ENCODE measurements around the gene PAPOLA.

The PAPOLA gene

DNA sequence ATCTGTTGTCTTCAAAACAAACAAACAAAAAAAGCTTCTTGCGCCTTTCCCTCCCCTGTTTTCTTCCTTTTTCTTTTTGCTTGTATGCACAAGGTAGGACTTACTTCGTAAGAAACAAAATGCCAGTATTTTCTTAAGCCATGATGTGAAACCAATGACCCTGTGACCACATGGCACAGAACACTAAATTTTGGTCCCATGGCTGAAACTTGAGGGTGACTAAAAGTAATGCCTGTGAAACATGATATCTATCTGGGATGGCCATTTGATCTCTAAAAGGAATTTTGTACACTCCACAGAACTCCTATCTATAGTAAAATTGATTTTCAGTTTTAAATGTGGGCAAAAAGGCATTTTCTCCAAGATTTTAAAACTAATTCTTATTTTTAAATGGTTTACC, 63.6 kb downstream of the PAPOLA start:
- DNase-seq (ENCODE audit: low spot score) = no peak

GRCh38 chr14:96567289-96567899, 65.2 kb downstream of the PAPOLA start:
- peak; percentile 40 for DNase-seq (ENCODE audit: low spot score)

GRCh38 chr14:96568621-96569020, 66.4 kb downstream of the PAPOLA start:
- no peak for DNase-seq (ENCODE audit: low spot score)

- no peak for DNase-seq (ENCODE audit: low spot score)
Measured at GRCh38 chr14:96571311-96571710, 69.1 kb downstream of the PAPOLA start.

- DNase-seq (ENCODE audit: low spot score) = no peak
Measured at GRCh38 chr14:96573473-96574100, 71.4 kb downstream of the PAPOLA start.

DNA sequence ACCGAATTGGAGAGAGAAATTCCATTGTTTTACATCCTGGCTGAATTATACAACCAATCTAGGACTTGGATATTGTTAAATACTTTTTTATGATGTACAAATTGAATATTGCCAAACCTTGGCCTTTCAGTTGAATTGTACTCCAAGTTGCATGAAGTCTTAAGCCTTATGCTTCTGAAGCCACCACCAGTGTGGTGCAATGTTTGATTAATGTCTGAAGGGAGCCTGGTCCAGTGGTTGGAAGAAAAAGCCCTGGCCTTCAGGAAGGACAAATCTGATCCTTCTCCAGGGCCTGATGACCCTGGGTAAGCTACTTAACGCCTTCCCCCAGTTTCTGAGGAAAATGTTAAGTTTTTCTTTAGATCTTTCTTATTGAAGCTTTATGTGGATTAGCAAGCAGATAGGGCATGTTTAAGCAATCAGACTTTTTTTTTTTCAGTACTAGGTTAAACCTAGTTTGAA, 72.0 kb downstream of the PAPOLA start:
- DNase-seq (ENCODE audit: low spot score) = no peak

GRCh38 chr14:96574633-96575632, 72.8 kb downstream of the PAPOLA start:
- DNase-seq (ENCODE audit: low spot score) = peak; percentile 72

DNA sequence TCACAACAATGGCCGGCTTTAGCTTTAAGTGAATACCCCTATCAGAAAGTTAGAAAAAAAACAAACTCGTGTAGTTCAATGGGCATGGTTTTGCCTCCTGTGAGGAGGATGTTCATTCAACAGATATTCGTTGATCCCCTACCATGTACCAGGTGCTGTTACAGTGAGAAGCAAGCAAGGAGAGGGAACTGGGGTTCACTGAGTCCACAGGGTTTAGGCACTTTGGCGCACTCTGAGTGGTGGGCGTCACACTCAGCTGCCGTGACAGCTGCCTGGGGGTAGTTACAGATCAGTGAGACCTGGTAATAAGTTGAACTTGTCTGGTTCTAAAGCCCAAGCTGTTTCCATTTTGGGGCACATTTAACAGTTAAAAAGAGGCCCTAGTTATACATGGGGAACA, 74.2 kb downstream of the PAPOLA start:
- DNase-seq (ENCODE audit: low spot score) = no peak

DNA sequence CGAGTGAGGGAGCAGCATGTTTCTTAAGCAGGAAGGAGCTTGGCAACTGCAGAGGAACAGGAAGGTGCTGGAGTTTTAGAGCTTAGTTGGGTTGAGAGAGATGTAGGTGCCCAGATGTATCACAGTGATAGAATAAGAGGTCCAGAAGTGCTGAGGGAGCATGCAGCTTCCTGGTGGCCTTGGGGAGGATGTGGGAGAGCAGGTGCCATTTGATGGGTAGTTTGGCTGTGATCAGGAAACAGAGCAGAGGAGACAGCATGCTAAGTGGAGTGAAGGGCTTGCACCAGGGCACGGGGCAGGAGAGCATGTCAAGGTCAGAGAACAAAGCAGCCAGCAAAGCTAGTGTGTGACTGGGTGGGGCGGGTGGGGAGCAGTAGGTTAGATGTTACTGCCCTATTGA, 74.8 kb downstream of the PAPOLA start:
- no peak for DNase-seq (ENCODE audit: low spot score)

DNA sequence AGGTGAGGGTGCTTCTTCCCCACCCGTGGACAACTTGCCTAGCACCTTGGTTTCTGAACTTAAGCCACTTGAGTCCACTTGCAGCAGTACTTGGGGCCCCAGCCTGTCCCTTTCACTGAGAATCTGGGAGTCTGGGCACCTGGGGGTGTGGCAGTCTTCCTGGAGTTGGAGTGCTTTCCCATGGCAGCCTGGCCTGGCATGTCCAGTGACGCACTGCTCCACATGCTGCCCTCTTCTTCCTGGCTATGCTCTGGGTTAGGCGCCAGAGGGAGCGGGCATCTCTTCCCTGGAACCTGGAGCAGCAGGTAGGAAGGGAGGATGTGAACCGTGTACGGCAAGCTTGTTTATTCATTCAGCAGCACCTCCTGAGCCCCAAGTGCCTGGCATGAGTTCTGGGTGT, 76.4 kb downstream of the PAPOLA start:
- DNase-seq (ENCODE audit: low spot score) = no peak

GRCh38 chr14:96579358-96579757, 77.2 kb downstream of the PAPOLA start:
- DNase-seq (ENCODE audit: low spot score) = no peak

GRCh38 chr14:96579855-96580254, 77.7 kb downstream of the PAPOLA start:
- no peak for DNase-seq (ENCODE audit: low spot score)

DNA sequence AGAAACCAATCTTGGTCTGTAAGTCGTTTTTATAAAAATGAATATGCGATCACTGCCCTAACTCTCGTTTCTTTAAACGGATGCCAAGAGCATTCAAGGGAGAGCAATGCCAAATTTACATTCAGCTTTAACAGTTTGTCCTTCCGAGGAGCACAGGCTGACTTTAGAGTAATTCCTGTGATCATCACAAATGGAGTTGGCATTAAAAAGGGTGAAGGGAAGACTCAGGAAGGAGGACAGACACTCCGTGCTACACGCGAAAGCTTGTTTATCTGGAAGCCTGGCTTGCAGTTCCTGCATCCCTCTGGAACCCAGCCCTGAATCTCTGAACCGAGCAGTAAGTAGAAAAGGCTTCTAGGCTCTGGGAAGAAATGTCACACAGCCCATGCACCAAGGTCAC, 78.4 kb downstream of the PAPOLA start:
- no peak for DNase-seq (ENCODE audit: low spot score)

DNA sequence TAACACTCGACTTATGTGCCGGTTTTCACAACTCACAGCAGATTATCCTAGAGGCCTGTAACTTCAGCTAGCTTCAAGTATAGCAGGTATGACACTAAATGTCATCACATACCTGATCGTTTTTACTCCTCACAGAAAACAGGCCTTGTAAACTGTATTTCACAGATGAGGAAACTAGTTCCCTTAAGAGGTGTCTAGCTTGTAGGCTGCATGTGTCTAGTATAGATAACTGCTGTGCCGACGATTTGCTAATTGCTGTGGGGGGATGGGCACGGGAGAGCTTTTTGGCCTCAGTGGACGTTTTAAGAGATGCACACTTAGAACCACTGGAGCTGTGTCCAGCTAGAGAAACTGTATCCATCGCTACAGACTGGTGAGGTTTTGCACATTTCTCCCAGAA, 78.8 kb downstream of the PAPOLA start:
- no peak for DNase-seq (ENCODE audit: low spot score)

- DNase-seq (ENCODE audit: low spot score) = peak; percentile 36
Measured at GRCh38 chr14:96581902-96582301, 79.7 kb downstream of the PAPOLA start.

GRCh38 chr14:96582411-96582961, 80.3 kb downstream of the PAPOLA start:
- no peak for DNase-seq (ENCODE audit: low spot score)

- DNase-seq (ENCODE audit: low spot score) = no peak
Measured at GRCh38 chr14:96582995-96583394, 80.8 kb downstream of the PAPOLA start.

GRCh38 chr14:96583569-96584041, 81.4 kb downstream of the PAPOLA start:
- no peak for DNase-seq (ENCODE audit: low spot score)

GRCh38 chr14:96584199-96584906, 82.2 kb downstream of the PAPOLA start:
- DNase-seq (ENCODE audit: low spot score) = peak; percentile 45

DNA sequence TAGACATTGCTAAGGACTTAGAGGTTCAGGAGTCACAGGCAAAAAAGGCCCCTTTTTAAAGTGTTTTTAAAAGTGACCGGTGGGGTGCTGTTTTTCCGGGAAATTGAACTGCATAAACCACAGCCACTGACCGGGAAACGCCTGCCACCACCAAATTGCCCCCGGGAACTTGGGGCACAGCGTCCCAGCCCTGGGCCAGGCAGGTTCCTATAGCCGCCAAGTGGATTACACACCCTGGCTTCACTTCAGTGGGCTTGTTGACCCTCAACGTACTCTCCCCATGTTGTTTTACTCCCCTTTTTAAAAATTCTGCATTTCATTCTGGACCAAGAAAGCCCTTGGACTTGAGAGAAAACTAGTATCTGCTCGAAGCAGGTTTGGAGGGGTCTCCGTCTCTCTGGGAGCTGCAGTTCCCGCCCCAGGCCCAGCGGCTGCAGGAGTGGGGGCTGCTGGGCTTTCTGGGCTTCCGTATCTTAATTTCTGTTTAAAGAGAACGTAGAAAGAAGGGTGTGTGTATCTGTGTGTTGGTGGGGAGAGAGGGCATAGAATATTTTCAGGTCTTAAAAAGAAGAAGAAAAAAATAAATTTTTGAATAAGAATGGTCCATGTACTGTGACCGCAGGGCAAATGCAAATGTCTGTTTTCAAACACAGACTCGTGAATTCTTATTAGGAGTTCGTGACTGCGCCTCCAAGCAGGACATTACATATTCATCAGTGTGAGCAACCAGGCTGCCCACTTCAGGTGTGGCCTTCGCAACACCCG, 82.9 kb downstream of the PAPOLA start:
- no peak for DNase-seq (ENCODE audit: low spot score)

DNA sequence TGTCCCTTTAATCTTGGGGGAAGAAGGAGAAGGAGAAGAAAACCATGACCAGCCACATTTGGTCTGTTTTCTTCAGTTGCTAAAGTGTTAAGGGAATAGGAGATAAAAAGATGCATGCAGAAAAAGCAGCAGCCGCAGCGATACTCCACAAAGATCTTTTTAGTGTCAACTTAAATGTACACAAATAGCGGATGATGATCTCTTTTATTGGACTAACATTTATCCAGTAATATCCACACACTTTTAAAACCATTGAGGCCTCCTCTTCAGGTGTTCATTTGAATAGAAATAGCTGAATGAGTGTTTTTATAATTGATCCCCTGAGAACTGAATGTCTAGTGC, 83.5 kb downstream of the PAPOLA start:
- no peak for DNase-seq (ENCODE audit: low spot score)
